Natural killer cell (primary cell): Measurements from ENCODE around the gene SYNGR4. TPM values are rescaled to one million over a fixed set of nuclear protein-coding genes. Genes with fewer than 3 reads are reported as not detected.

Experiments used
- ATAC-seq, 3 donors: fragments of 150-1000 bp in 2 of 3; fragments of 200-7000 bp in 1 of 3; cut with Tn5 transposase; 1 replicate in 1 of 3; 2 replicates in 2 of 3; pipeline ENCODE4 v1.10.0; 2021; ENCODE audit warnings: mild to moderate bottlenecking in 2 of 3, moderate library complexity in 2 of 3
- DNase-seq, 2 donors: peaks; one replicate each; pipeline versions ENCODE4 v3.0.0 to v3.0.0-alpha.2; 2013 to 2021; ENCODE audit warnings: mixed read lengths in 1 of 2
- H3K27ac ChIP-seq: one replicate; pipeline ENCODE4 v1.5.1; 2013; ENCODE audit warnings: mild to moderate bottlenecking, low read length
- H3K27me3 ChIP-seq: one replicate; pipeline ENCODE4 v1.6.1; 2013; ENCODE audit warnings: low read length; ENCODE audit not compliant: control insufficient read depth, insufficient read depth
- H3K36me3 ChIP-seq: one replicate; pipeline ENCODE4 v1.6.1; 2013; ENCODE audit warnings: low read length; ENCODE audit not compliant: control insufficient read depth, insufficient read depth
- H3K4me1 ChIP-seq: one replicate; pipeline ENCODE4 v1.6.1; 2013; ENCODE audit warnings: low read length; ENCODE audit not compliant: control insufficient read depth, insufficient read depth
- H3K4me3 ChIP-seq: one replicate; pipeline ENCODE4 v1.5.1; 2013; ENCODE audit warnings: low read length
- H3K9me3 ChIP-seq: one replicate; pipeline ENCODE4 v1.6.1; 2013; ENCODE audit warnings: low read length; ENCODE audit not compliant: control insufficient read depth, insufficient read depth
- H3K27ac Mint-ChIP-seq, 2 donors: one replicate each; pipeline ENCODE4 v1.8.0; 2022; ENCODE audit warnings: mild to moderate bottlenecking in 2 of 2, mixed read lengths in 2 of 2, moderate library complexity in 1 of 2
- H3K27me3 Mint-ChIP-seq, 2 donors: one replicate each; pipeline ENCODE4 v1.8.0; 2022; ENCODE audit warnings: low read depth in 2 of 2, mixed read lengths in 2 of 2
- H3K36me3 Mint-ChIP-seq: one replicate; pipeline ENCODE4 v1.8.0; 2022; ENCODE audit warnings: mixed read lengths
- H3K4me1 Mint-ChIP-seq, 2 donors: one replicate each; pipeline ENCODE4 v1.8.0; 2022; ENCODE audit warnings: mixed read lengths in 2 of 2
- H3K4me3 Mint-ChIP-seq: one replicate; pipeline ENCODE4 v1.8.0; 2022; ENCODE audit warnings: mild to moderate bottlenecking, moderate library complexity, mixed read lengths
- H3K9me3 Mint-ChIP-seq, 2 donors: one replicate each; pipeline ENCODE4 v1.8.0; 2022; ENCODE audit warnings: mixed read lengths in 2 of 2
- WGBS: methylation state at CpG from one replicate; pipeline ENCODE4 v1.1.7; 2013; ENCODE audit warnings: missing lambda C conversion rate; ENCODE audit not compliant: insufficient coverage; 5-methylcytosine and 5-hydroxymethylcytosine counted together
- intact Hi-C: fragments of 100-400 bp; cut with micrococcal nuclease; formaldehyde crosslinking; loops from one replicate; pipeline ENCODE4 v1.14.2; 2022
- total RNA-seq, 4 donors: library from RNA; stranded (reverse); fragments of 120-200 nt in 1 of 4; gene quantifications; one replicate each; pipeline versions ENCODE4 v1.2.3 to v1.2.4, GENCODE V29; 2013 to 2022
- TF ChIP-seq, protein P1 (sequence below): fragments of 200-600 bp; IDR thresholded peaks from one replicate; pipeline ENCODE4 v1.8.0; 2022; ENCODE audit warnings: antibody characterized with exemption

SYNGR4 gene
- total RNA-seq, 3 donors from 2014 or later (not counting 1 experiment from before 2014, with no cell fraction given) = not detected

DNA sequence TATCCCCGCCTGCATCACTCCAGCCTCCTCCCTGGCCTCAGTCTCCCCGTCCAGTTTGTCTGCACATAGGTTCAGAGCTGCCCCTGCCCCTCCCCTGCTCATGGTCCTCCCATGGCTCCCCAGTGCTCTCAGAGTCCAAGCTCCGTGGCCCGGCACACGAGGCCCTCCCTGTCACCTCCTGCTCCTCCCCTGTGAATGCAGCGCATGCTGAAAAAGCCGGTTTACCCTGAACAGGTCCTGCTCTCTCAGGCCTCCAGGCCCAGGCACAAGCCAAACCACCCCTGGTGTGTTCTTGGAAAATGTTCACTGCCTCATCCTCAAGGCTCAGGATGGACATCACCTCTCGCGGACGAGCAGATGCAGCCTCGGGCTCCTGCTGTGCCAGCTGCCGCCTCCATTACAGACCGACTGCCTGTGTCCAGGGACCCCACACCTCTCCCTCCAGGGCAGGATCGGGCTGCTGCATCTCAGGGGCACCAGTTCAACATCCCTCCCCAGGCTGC, 25.9 kb upstream of the SYNGR4 start:
- DNase-seq = no peak
- no peaks in the 10 kb centered on the region for H3K27me3 Mint-ChIP-seq
- no peak overlapping the region for H3K27ac Mint-ChIP-seq
- no peaks in the 10 kb centered on the region for H3K27me3 ChIP-seq
- no peaks in the 10 kb centered on the region for H3K9me3 Mint-ChIP-seq
- no peak overlapping the region for H3K27ac ChIP-seq
- H3K4me3 Mint-ChIP-seq = no peak overlapping the region
- peaks cover 14% of the 10 kb centered on the region for H3K4me1 ChIP-seq
- no peaks in the 10 kb centered on the region for H3K9me3 ChIP-seq
- peaks cover 3% of the 10 kb centered on the region for H3K36me3 ChIP-seq
- intact Hi-C loops = no loop called here
- 94% methylated on average over 14 of the region's 14 CpGs for WGBS
- peaks cover 14% of the 10 kb centered on the region in 2 donors for H3K4me1 Mint-ChIP-seq
- no peaks in the 10 kb centered on the region for H3K36me3 Mint-ChIP-seq
- TF ChIP-seq, protein P1, sequence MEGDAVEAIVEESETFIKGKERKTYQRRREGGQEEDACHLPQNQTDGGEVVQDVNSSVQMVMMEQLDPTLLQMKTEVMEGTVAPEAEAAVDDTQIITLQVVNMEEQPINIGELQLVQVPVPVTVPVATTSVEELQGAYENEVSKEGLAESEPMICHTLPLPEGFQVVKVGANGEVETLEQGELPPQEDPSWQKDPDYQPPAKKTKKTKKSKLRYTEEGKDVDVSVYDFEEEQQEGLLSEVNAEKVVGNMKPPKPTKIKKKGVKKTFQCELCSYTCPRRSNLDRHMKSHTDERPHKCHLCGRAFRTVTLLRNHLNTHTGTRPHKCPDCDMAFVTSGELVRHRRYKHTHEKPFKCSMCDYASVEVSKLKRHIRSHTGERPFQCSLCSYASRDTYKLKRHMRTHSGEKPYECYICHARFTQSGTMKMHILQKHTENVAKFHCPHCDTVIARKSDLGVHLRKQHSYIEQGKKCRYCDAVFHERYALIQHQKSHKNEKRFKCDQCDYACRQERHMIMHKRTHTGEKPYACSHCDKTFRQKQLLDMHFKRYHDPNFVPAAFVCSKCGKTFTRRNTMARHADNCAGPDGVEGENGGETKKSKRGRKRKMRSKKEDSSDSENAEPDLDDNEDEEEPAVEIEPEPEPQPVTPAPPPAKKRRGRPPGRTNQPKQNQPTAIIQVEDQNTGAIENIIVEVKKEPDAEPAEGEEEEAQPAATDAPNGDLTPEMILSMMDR = no peak
- no peak overlapping the region for H3K4me3 ChIP-seq
- no peak for ATAC-seq

- Histone ChIP-seq H3K9me3 (no peaks in the 10 kb centered on the region), H3K4me1 (peaks cover 8% of the 10 kb centered on the region), H3K27ac (no peak overlapping the region), H3K4me3 (no peak overlapping the region), H3K27me3 (no peaks in the 10 kb centered on the region), H3K36me3 (peaks cover 3% of the 10 kb centered on the region)
- H3K36me3 Mint-ChIP-seq = no peaks in the 10 kb centered on the region
- H3K9me3 Mint-ChIP-seq = no peaks in the 10 kb centered on the region
- peaks cover 9 to 10% of the 10 kb centered on the region in 2 donors for H3K4me1 Mint-ChIP-seq
- intact Hi-C loops = no loop called here
- no peak overlapping the region for H3K4me3 Mint-ChIP-seq
- TF ChIP-seq, protein P1 = no peak
- ATAC-seq = no peak
- DNase-seq = no peak
- no peak overlapping the region for H3K27ac Mint-ChIP-seq
- 94% methylated on average over 14 of the region's 14 CpGs for WGBS
- no peaks in the 10 kb centered on the region for H3K27me3 Mint-ChIP-seq
Observed at GRCh38 chr19:48338802-48339503, 25.2 kb upstream of the SYNGR4 start.

DNA sequence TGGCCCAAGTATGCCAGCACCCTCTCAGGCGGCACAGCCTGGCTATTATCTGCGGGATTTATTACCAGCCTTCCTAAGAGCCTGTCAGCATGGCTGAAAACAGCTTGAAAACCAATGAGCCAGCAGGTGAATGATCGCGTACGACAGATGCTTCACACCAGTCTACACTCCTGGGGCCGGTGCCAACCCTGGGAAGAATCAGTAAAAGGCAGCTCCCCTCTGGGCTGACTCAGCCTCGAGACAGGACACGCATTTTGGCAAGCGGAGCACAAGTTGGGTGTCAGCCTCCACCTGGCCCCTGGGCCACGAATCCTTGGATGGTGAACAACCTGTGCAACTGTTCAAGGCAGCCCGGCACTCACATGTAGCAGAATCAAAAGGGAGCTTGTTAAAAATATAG, 23.2 kb upstream of the SYNGR4 start:
- WGBS = 98% methylated on average over 11 of the region's 11 CpGs
- DNase-seq (no peak), ATAC-seq (no peak)
- Mint-ChIP-seq H3K4me1 (no peaks in the 10 kb centered on the region), H3K36me3 (no peaks in the 10 kb centered on the region), H3K9me3 (no peaks in the 10 kb centered on the region), H3K27me3 (no peaks in the 10 kb centered on the region), H3K4me3 (no peak overlapping the region), H3K27ac (no peak overlapping the region)
- H3K27ac ChIP-seq = no peak overlapping the region
- no peak overlapping the region for H3K4me3 ChIP-seq
- no peaks in the 10 kb centered on the region for H3K9me3 ChIP-seq
- TF ChIP-seq, protein P1 = no peak
- peaks cover 3% of the 10 kb centered on the region for H3K36me3 ChIP-seq
- no peaks in the 10 kb centered on the region for H3K27me3 ChIP-seq
- intact Hi-C loops = no loop called here
- no peaks in the 10 kb centered on the region for H3K4me1 ChIP-seq
